Right cardiac atrium (tissue), 5 donors: Measurements from ENCODE around the gene CD226. TPM values are rescaled to one million over a fixed set of nuclear protein-coding genes. Genes with fewer than 3 reads are reported as not detected.
"Not testable (repeated sequence)": the region's sequence is repeated elsewhere in the genome, so short reads cannot be mapped to it uniquely, and the experiment has no call there.

Experiments
- ATAC-seq, 2 donors: fragments of 200-7000 bp; cut with Tn5 transposase; one replicate each; pipeline versions ENCODE4 v1.8.0 to v1.9.1; 2020; ENCODE audit warnings: moderate library complexity in 2 of 2, mild to moderate bottlenecking in 1 of 2
- DNase-seq, 3 donors: peaks; one replicate each; pipeline ENCODE4 v3.0.0-alpha.2; 2020
- H3K27ac ChIP-seq: one replicate; pipeline ENCODE4 v1.5.1; 2013; ENCODE audit warnings: mild to moderate bottlenecking, low read length, control low read depth, moderate library complexity
- H3K27me3 ChIP-seq: one replicate; pipeline ENCODE4 v1.6.1; 2013; ENCODE audit not compliant: control insufficient read depth, insufficient read depth
- H3K4me1 ChIP-seq: one replicate; pipeline ENCODE4 v1.6.1; 2013; ENCODE audit warnings: low read length; ENCODE audit not compliant: control insufficient read depth, insufficient read depth
- H3K4me3 ChIP-seq: one replicate; pipeline ENCODE4 v1.5.1; 2013; ENCODE audit warnings: low read length, control low read depth
- H3K9me3 ChIP-seq: one replicate; pipeline ENCODE4 v1.6.1; 2013; ENCODE audit warnings: low read length; ENCODE audit not compliant: control insufficient read depth
- WGBS: extraction: QIAGEN DNeasy Blood & Tissue Kit; methylation state at CpG from one replicate; pipeline ENCODE4 v1.1.7; 2013; 5-methylcytosine and 5-hydroxymethylcytosine counted together
- intact Hi-C, 4 donors: fragments of 100-400 bp; cut with DNase I; formaldehyde crosslinking; loops; one replicate each; pipeline versions ENCODE4 v1.11.0 to v1.14.0; 2022 to 2023
- polyA plus RNA-seq: library from polyadenylated mRNA; stranded (reverse); fragments of 200-250 nt; gene quantifications from one replicate; pipeline ENCODE4 v1.2.3, GENCODE V29; 2013
- total RNA-seq, 4 donors: library from RNA; stranded (reverse); fragmentation: NEBNext Ultra II Directional; extraction: Animal tissue kit (Norgen Biotek cat#: 25700); gene quantifications; one replicate each; pipeline ENCODE4 v1.2.1, GENCODE V29; 2021
- donor health status: healthy with polysubstance abuse.
- donor health status: DM: no; HTN: yes; CAD: no.
- donor health status: DM: no; HTN: no; CAD: no.
- donor health status: DM: no; HTN: yes; CAD: no; lungs with severe emphysema.
- donor health status: DM: yes; HTN: yes; CAD: no.

Gene CD226
- total and polyA plus RNA-seq, 5 donors, result 0.11 to 1.8 (median 1.3) TPM

GRCh38 chr18:69883781-69884180, 63.9 kb downstream of the CD226 start:
- intact Hi-C loops, result no loop called here
- Histone ChIP-seq H3K27me3 (no peaks in the 10 kb centered on the region), H3K4me1 (no peaks in the 10 kb centered on the region), H3K27ac (no peak overlapping the region), H3K9me3 (no peaks in the 10 kb centered on the region), H3K4me3 (no peak overlapping the region)
- ATAC-seq (no peak), DNase-seq (no peak)
- WGBS, result 56% methylated on average over 3 of the region's 3 CpGs

GRCh38 chr18:69882965-69883668, 64.6 kb downstream of the CD226 start:
- no peaks in the 10 kb centered on the region for H3K27me3 ChIP-seq
- DNase-seq, result no peak
- H3K4me1 ChIP-seq, result no peaks in the 10 kb centered on the region
- no peak for ATAC-seq
- no peaks in the 10 kb centered on the region for H3K9me3 ChIP-seq
- WGBS, result 77% methylated on average over 6 of the region's 6 CpGs
- H3K4me3 ChIP-seq, result no peak overlapping the region
- intact Hi-C loops, result no loop called here
- no peak overlapping the region for H3K27ac ChIP-seq

- H3K9me3 ChIP-seq, result no peaks in the 10 kb centered on the region
- no peak for DNase-seq
- intact Hi-C loops, result no loop called here
Measured at GRCh38 chr18:69880083-69880482, 67.6 kb downstream of the CD226 start.

GRCh38 chr18:69879051-69879450, 68.6 kb downstream of the CD226 start:
- H3K27me3 ChIP-seq, H3K4me3 ChIP-seq, ATAC-seq, H3K9me3 ChIP-seq, H3K4me1 ChIP-seq, DNase-seq, intact Hi-C loops, H3K27ac ChIP-seq: not testable (repeated sequence)
- 92% methylated on average over 3 of the region's 3 CpGs for whole genome bisulfite sequencing

More at GRCh38 chr18:69880083-69880482, 67.6 kb downstream of the CD226 start:
- WGBS, result 93% methylated on average over 3 of the region's 3 CpGs
- Histone ChIP-seq H3K4me3 (no peak overlapping the region), H3K27ac (no peak overlapping the region), H3K4me1 (no peaks in the 10 kb centered on the region), H3K27me3 (no peaks in the 10 kb centered on the region)
- no peak for ATAC-seq

- Histone ChIP-seq H3K4me1 (no peaks in the 10 kb centered on the region), H3K4me3 (no peak overlapping the region), H3K27me3 (no peaks in the 10 kb centered on the region), H3K27ac (no peak overlapping the region), H3K9me3 (no peaks in the 10 kb centered on the region)
- ATAC-seq (no peak), DNase-seq (no peak)
- 81% methylated on average over 6 of the region's 6 CpGs for WGBS
- intact Hi-C loops, result no loop called here
Measured at GRCh38 chr18:69878213-69878933, 69.3 kb downstream of the CD226 start.

- Histone ChIP-seq H3K4me3 (no peak overlapping the region), H3K9me3 (no peaks in the 10 kb centered on the region), H3K27me3 (no peaks in the 10 kb centered on the region), H3K4me1 (no peaks in the 10 kb centered on the region), H3K27ac (no peak overlapping the region)
- DNase-seq (no peak), ATAC-seq (no peak)
- WGBS, result 97% methylated on average over 3 of the region's 3 CpGs
- intact Hi-C loops, result no loop called here
Measured at GRCh38 chr18:69876490-69876889, 71.2 kb downstream of the CD226 start.

- no peak overlapping the region for H3K4me3 ChIP-seq
- DNase-seq (no peak), ATAC-seq (no peak)
- no peak overlapping the region for H3K27ac ChIP-seq
- H3K27me3 ChIP-seq, result no peaks in the 10 kb centered on the region
- H3K9me3 ChIP-seq, result no peaks in the 10 kb centered on the region
- 83% methylated on average over 2 of the region's 2 CpGs for WGBS
- intact Hi-C loops, result no loop called here
- H3K4me1 ChIP-seq, result no peaks in the 10 kb centered on the region
Measured at GRCh38 chr18:69874058-69874457, 73.6 kb downstream of the CD226 start.

- Histone ChIP-seq H3K27me3 (no peaks in the 10 kb centered on the region), H3K9me3 (no peaks in the 10 kb centered on the region), H3K27ac (no peak overlapping the region), H3K4me3 (no peak overlapping the region), H3K4me1 (no peaks in the 10 kb centered on the region)
- intact Hi-C loops, result no loop called here
- WGBS, result 80% methylated on average over 4 of the region's 4 CpGs
- DNase-seq, result no peak
- no peak for ATAC-seq
Measured at GRCh38 chr18:69872661-69873060, 75.0 kb downstream of the CD226 start.

- intact Hi-C loops, result no loop called here
- Histone ChIP-seq H3K27ac (no peak overlapping the region), H3K4me1 (no peaks in the 10 kb centered on the region), H3K9me3 (no peaks in the 10 kb centered on the region), H3K27me3 (no peaks in the 10 kb centered on the region), H3K4me3 (no peak overlapping the region)
- WGBS, result 70% methylated on average over 2 of the region's 2 CpGs
- ATAC-seq, result no peak
- DNase-seq, result no peak
Measured at GRCh38 chr18:69871363-69871762, 76.3 kb downstream of the CD226 start.

GRCh38 chr18:69870736-69871135, 76.9 kb downstream of the CD226 start:
- no peak overlapping the region for H3K27ac ChIP-seq
- 69% methylated on average over 4 of the region's 4 CpGs for WGBS
- no peaks in the 10 kb centered on the region for H3K27me3 ChIP-seq
- no peak for DNase-seq
- no peaks in the 10 kb centered on the region for H3K9me3 ChIP-seq
- no peak overlapping the region for H3K4me3 ChIP-seq
- no peaks in the 10 kb centered on the region for H3K4me1 ChIP-seq
- ATAC-seq, result no peak
- intact Hi-C loops, result no loop called here

- H3K4me3 ChIP-seq, result no peak overlapping the region
- WGBS, result 82% methylated on average over 4 of the region's 4 CpGs
- H3K9me3 ChIP-seq, result no peaks in the 10 kb centered on the region
- H3K27me3 ChIP-seq, result no peaks in the 10 kb centered on the region
- H3K27ac ChIP-seq, result no peak overlapping the region
- DNase-seq (no peak), ATAC-seq (no peak)
- intact Hi-C loops, result no loop called here
- no peaks in the 10 kb centered on the region for H3K4me1 ChIP-seq
Measured at GRCh38 chr18:69866212-69866611, 81.5 kb downstream of the CD226 start.
